ENCODE data around the gene OPRD1. TPM values are rescaled to one million over a fixed set of nuclear protein-coding genes. Genes with fewer than 3 reads are reported as not detected.
"Not testable (repeated sequence)": the region's sequence is repeated elsewhere in the genome, so short reads cannot be mapped to it uniquely, and the experiment has no call there.

The OPRD1 gene
- total RNA-seq, result not detected

DNA sequence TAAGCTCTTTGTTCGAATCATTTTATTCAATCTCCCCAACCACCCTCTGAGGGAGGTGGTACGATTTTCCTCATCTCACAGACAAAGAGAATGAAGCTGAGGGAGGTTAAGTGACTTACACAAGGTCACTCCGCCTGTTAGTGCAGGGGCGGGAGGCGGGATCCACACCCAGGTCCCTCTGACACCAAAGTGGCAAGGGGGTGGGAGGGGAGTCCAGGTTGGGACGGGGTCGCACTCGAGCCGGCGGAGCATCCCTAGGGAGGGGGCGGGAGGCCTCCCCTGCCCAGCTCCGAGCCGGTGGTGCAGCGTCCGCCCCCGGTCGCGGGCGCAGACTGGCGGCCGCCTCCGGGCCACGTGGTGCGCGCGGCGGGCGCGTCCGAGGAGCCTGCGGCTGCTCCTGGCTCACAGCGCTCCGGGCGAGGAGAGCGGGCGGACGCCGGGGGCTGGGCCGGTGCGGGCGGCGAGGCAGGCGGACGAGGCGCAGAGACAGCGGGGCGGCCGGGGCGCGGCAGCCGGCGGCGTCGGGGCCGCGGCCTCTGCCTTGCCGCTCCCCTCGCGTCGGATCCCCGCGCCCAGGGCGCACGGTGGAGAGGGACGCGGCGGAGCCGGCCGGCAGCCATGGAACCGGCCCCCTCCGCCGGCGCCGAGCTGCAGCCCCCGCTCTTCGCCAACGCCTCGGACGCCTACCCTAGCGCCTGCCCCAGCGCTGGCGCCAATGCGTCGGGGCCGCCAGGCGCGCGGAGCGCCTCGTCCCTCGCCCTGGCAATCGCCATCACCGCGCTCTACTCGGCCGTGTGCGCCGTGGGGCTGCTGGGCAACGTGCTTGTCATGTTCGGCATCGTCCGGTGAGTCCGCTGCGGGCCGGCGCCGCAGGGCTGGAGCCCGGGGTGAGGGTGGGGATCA lies at the start of gene OPRD1:
Gene OPRD1, plus strand, starts transcription at position 405 of the 903 bp plus-strand sequence. Its CDS starts 214 bp downstream, at position 619.
- no peak within 1 kb of the TSS for H3K4me3 ChIP-seq (ENCODE audit: low read depth, poor library complexity, severe bottlenecking)
- TF ChIP-seq, protein P1, sequence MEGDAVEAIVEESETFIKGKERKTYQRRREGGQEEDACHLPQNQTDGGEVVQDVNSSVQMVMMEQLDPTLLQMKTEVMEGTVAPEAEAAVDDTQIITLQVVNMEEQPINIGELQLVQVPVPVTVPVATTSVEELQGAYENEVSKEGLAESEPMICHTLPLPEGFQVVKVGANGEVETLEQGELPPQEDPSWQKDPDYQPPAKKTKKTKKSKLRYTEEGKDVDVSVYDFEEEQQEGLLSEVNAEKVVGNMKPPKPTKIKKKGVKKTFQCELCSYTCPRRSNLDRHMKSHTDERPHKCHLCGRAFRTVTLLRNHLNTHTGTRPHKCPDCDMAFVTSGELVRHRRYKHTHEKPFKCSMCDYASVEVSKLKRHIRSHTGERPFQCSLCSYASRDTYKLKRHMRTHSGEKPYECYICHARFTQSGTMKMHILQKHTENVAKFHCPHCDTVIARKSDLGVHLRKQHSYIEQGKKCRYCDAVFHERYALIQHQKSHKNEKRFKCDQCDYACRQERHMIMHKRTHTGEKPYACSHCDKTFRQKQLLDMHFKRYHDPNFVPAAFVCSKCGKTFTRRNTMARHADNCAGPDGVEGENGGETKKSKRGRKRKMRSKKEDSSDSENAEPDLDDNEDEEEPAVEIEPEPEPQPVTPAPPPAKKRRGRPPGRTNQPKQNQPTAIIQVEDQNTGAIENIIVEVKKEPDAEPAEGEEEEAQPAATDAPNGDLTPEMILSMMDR (IDR thresholded peaks at IDR 0.05), result no peak
- TF ChIP-seq POLR2A (IDR thresholded peaks at IDR 0.05), result no peak
- DNase-seq (ENCODE audit: low spot score in 2 of 2), result no peak
- intact Hi-C loops (cut with DNase I; ENCODE audit: low total_unique reads), result no loop called here
- 4 to 30% methylated on average over 8 to 69 of the region's 108 CpGs for WGBS, 2 donors

DNA sequence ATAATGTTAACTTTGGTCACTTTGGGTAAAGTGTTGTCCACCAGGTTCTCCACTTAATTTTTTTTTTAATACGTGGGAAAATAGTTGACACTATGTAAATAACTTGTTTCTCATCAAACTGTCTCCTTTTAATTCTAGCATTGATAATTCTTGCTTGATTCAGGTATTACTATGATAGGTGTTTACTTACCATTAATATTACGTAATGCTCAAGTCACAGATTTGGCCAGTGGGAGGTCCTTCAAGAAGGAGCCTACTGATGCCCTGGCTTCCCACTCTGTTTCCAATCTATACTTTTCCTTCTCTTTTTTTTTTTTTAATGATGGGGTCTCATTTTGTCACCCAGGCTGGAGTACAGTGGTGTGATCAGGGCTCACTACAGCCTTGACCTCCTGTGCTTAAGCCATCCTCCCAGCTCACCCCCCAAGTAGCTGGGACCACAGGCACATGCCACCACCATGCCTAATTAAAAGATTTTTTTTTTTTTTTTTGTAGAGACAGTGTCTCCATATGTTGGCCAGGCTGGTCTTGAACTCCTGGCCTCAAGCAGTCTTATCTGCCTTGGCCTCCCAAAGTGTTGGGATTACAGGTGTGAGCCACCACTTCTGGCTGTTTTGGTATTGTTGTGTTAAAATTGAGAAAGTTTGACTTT lies 45.3 kb upstream of the OPRD1 start:
- intact Hi-C loops (cut with DNase I; ENCODE audit: low total_unique reads), result no loop called here
- no peak overlapping the region for H3K4me3 ChIP-seq (ENCODE audit: low read depth, poor library complexity, severe bottlenecking)
- peak in 1 of 2 donors; percentile 25 for DNase-seq (ENCODE audit: low spot score in 2 of 2)
- WGBS, 2 donors, result 94% methylated on average over 2 of the region's 2 CpGs
- TF ChIP-seq, protein P1 (IDR thresholded peaks at IDR 0.05), result no peak
- TF ChIP-seq POLR2A (IDR thresholded peaks at IDR 0.05), result no peak

DNA sequence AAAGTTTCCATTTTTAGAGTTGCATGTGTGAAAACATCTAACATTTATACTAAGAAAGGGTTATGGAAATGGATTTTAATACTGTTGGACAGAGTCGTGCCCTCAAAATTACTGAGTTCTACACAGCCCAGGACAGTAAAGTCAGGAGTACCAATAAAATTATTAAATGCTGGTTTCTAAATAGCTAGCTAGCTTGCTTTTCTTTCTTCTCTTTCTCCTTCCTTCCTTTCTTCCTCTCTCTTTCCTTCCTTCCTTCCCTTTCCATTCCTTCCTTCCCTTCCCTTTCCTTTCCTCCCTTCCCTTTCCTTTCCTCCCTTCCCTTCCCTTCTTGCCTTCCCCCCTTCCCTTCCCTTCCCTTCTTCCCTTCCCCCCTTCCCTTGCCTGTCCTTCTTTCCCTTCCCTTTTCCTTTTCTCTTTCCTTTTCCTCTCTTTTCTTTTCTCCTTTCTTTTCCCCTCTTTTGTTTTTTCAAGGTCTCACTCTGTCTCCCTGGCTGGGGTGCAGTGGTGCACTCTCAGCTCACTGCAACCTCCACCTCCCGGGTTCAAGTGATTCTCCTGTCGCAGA lies 41.3 kb upstream of the OPRD1 start:
- H3K4me3 ChIP-seq (ENCODE audit: low read depth, poor library complexity, severe bottlenecking), result no peak overlapping the region
- 95 to 97% methylated on average over 3 of the region's 3 CpGs for WGBS, 2 donors
- TF ChIP-seq, protein P1 (IDR thresholded peaks at IDR 0.05), result no peak
- TF ChIP-seq POLR2A (IDR thresholded peaks at IDR 0.05), result no peak
- DNase-seq (ENCODE audit: low spot score in 2 of 2), result no peak
- intact Hi-C loops (cut with DNase I; ENCODE audit: low total_unique reads), result loop anchor here (10.0 kb wide), 1 partner anchor 126 kb away; the partner anchor contains the start of genes RNU11 and TAF12

DNA sequence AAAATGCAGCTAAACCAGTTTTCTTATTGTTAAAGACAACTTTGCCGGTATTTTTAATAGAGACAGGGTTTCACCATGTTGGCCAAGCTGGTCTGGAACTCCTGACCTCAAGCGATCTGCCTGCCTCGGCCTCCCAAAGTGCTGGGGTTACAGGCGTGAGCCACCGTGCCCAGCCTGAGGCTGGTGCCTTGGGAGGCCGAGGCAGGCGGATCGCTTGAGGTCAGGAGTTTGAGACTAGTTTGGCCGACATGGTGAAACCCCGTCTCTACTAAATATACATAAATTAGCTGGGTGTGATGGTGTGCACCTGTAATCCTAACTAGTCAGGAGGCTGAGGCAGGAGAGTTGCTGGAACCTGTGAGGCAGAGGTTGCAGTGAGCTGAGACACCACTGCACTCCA lies 40.0 kb upstream of the OPRD1 start:
- peak in 1 of 2 donors; percentile 49 for DNase-seq (ENCODE audit: low spot score in 2 of 2)
- WGBS, 2 donors, result 90 to 94% methylated on average over 10 of the region's 10 CpGs
- H3K4me3 ChIP-seq (ENCODE audit: low read depth, poor library complexity, severe bottlenecking), result not testable (repeated sequence)
- intact Hi-C loops (cut with DNase I; ENCODE audit: low total_unique reads), result loop anchor here (10.0 kb wide), 1 partner anchor 127 kb away; the partner anchor contains the start of genes RNU11 and TAF12

DNA sequence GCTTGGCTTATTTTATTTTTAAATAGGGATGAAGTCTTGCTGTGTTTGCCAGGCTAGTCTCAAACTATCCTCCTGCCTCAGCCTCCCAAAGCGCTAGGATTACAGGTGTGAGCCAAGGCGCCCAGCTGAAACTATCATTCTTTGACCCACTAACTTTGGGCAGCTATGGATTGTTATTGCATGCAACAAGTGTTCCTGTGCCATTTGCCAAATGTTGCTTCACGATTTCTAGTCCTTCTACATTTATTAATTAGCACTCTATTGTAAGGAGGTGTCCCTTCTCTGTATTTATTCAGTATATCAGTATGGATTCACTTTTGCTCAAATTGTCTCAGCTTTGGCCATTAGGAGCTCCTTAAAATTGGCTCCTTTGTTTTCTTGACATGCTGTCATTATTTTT lies 38.9 kb upstream of the OPRD1 start:
- intact Hi-C loops (cut with DNase I; ENCODE audit: low total_unique reads), result loop anchor here (10.0 kb wide), 1 partner anchor 128 kb away; the partner anchor contains the start of genes RNU11 and TAF12
- peak in 1 of 2 donors; percentile 48 for DNase-seq (ENCODE audit: low spot score in 2 of 2)
- TF ChIP-seq, protein P1 (IDR thresholded peaks at IDR 0.05), result no peak
- TF ChIP-seq POLR2A (IDR thresholded peaks at IDR 0.05), result no peak
- WGBS, 2 donors, result 74 to 81% methylated on average over 3 of the region's 3 CpGs
- no peak overlapping the region for H3K4me3 ChIP-seq (ENCODE audit: low read depth, poor library complexity, severe bottlenecking)

All from lower leg skin (tissue), 4 donors.